EH (cell line): Measurements from ENCODE around the gene BLOC1S2.
A peak's percentile ranks its signal among the peaks of the same experiment; 100 is the strongest.
"Not testable (repeated sequence)": the region's sequence is repeated elsewhere in the genome, so short reads cannot be mapped to it uniquely, and the experiment has no call there.

Experiments used
- DNase-seq: peaks from one replicate; pipeline ENCODE4 v3.0.0-alpha.2; 2015; ENCODE audit warnings: low read depth

BLOC1S2 gene

DNA sequence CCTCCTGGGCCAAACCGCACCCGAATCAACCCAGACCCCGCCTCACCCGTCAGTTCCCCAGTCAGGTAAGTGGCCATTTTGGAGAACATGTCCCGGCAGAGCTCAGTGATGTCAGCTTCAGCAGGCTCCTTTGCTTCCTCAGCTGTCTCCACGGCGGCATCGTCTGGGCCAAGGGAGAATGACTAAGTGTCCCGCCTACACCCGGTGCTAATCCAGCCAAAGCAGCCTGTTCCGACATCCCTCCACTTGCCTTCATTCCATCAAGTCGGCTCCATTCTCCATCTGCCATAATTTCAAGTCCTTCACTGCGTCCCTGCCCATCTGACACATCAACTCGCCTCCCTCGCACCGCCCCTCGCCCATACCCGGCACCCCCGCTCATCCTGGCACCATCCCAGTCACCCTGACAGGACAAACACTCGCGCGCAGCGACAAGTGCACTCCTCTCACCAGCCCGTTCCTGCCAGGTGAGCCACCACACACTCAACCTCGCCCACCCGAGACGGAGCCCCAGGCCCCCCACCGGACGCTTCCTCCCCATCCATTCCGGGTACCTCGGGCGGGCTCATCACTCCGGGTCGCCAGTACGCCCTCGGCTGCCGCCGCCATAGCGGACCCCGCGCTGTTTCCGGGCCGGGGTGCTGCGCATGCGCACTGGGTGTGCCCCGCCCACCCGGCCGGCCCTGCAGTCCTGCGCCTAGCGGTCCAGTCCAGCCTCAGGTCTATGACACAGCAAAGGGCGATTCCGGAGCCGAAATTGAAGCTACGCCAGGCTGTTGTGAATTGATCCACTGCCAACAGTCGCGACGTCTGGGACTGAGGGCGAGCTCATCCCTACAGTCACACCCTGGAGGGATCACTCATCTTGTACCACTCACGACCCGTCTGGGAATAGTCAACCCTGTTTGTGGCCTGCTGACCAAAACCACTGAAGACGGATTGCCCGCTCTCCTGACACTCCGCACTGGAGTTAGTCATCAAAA lies at the start of gene BLOC1S2:
Gene BLOC1S2 (minus strand): TSS at position 630 of the 983 bp plus-strand sequence. CDS start 21 bp downstream, at position 609.
- DNase-seq, result peak; percentile 91

DNA sequence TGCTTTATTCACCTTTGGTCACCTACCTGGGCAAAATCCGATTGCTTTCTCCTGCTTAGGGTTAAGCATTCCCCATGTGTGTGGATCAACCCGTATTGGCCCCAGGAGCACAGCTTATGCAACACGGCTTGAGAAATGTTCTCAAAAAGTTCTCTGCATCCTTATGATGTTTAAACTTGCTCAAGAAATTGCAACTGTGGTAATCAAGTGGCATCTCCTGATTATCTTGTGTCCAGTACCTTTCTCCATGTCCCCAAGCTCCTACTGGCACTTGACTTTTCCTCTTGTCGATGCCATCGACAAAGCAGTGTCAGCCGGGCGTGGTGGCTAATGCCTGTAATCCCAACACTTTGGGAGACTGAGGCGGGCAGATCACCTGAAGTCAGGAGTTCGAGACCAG lies 48.3 kb upstream of the BLOC1S2 start:
- DNase-seq, result no peak

DNA sequence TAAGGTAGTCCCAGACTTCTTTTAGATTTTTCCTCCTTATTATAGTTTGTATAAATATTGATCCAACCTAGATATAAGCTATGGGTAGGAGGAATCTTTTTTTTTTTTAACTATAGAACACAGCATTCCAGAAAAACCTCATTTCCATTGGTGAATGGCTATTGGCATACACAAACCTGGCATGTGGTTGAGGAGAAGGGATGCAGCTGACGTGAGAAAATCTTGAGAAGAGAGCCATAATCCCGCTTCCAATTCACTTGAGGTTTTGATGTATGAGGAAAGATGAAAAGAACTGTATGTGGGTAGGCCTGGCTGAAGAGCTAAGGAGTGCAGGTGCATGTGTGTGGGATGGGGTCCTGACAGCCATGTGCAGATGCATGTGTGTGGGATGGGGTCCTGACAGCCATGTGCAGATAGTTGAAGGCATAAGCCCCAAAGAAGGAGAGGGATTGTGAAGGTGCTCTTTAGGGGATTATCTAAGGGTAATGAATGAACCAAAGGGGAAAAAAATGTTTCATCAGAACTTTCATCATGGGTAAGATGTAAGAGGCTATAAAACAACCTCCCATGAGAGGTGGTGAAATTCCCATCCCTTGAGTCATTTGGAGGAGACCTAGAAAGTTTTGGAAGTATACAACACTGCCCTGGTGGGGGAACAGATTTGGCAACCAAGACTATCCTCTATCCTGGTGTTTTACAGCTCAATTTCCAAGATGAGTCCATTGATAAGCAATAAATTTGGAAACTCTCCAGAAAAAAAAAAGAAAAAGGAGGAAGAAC lies 47.4 kb upstream of the BLOC1S2 start:
- peak; percentile 17 for DNase-seq

DNA sequence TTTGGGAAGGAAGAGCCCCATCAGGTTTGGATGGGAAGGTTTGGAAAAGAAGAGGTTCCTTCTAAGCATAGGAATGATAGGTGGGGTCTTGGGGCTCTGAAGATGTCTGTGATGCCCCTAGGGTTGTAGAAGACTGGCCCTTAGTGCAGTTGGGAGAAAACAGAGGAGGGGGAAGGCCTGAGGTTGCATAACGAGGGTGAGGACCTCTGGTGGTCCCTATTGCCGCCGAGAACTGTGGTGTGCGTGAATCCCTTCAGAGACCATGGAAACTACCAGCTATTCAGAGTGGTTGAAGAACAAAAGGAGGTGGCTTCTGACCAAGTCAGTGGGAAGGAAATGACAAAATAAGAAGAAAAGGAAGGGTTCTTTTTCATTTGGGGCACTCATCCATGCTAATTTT lies 46.6 kb upstream of the BLOC1S2 start:
- no peak for DNase-seq

DNA sequence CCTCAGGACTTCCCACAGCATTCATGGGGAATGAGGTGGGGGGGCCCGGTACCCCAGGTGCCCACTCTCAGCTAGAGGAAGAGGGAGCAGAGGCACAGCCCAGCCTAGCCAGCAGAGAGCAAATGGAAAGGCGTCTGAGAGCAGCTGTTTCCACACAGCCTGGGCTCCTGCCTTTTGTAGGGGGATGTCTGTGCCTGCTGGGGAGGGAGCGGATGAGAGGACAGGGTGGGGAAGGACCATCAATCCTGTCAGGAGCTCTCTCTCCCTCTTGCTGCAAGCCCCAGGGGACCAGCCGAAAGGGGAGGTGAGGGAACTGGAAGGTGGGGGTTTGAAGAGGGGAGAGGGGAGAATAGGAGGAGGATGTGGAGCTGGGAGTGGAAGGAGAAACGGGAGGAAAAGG lies 43.6 kb upstream of the BLOC1S2 start, which contains the start of gene PKD2L1:
Gene PKD2L1 (minus strand): TSS at position 150 of the 400 bp plus-strand sequence. CDS start 125 bp downstream, at position 25.
- no peak for DNase-seq

DNA sequence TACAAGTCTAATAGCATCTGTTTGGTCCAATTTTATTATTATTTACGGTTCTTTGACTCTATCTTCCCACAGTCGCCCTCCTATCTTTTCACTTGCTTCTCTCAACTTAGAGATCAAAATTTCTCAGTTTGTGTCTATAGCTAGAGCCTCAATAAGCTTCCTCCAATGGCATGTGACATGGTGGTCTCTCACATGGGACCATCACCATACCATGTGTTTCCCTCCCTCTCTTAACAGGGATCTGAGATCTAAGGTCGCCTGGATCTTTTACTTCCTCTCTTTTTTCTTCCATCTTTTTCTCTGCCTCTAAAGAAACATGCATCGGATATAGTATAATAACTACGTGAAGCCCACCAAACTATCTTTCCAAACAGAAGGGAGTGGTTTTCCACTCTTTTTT lies 41.7 kb upstream of the BLOC1S2 start:
- DNase-seq, result no peak

DNA sequence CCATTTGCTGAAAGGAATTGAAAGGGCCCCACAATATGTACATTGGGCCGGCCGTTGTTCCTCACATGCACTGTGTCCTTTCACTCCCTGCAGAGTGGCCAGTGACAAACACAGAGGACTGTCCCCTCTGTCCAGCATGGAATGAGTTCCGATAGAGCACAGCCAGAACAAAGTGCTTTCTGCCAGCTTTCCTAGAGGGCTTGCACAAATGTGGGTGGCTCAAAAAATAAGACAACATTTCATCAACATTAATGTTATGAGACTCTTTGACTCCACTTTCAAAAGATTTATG lies 41.2 kb upstream of the BLOC1S2 start:
- no peak for DNase-seq

DNA sequence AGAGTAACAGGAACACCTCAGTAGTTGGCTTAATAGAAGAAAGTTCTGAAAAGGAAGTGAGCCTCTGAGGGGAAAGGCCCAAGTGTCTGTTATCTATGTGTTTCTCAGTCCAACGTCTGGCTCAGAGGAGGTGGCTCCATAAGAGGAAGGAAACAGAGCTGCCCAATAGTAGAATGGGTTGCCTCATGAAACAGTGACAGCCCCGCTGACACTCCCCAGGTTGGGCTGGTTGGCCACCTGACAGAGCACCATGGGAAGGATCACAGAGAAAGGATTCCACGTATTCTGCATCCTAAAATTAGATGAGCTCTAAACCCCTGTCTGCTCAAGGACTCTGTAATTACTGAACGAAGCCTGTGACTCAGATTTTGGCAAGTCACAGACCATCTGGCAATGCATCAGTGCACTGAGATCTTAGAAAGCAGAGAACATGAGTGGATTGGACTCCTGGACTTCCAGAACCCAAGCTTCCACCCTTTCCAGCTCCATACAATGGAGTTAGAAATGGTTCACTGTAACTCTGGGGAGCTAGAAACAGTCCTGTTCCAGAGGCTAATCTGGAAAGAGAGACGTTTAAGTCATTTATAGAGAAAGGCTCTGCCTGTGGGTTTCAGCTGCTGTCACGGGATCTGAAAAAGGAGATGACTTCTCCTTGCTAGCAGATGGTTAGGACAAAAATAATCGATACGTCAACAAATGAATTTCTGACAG lies 40.7 kb upstream of the BLOC1S2 start:
- no peak for DNase-seq

DNA sequence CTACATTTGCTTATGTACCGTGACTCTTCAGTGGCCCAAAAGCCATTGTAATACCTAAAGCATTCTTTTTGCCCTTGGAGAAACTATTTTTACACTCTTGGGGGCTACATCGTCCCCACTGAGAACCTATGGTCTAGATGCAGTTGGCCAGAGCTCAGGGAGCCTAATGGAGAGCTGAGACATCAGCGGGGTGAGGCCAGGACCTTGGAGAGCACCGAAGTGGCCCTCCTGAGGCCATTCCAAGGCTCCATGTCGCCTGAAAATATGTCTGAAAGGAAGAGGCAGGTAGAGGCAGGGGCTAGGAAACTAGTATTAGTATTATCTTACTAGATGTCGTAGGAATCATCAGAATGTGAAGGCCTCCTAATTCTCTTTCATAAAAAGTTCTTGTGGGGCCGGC lies 38.7 kb upstream of the BLOC1S2 start:
- DNase-seq, result peak; percentile 30

DNA sequence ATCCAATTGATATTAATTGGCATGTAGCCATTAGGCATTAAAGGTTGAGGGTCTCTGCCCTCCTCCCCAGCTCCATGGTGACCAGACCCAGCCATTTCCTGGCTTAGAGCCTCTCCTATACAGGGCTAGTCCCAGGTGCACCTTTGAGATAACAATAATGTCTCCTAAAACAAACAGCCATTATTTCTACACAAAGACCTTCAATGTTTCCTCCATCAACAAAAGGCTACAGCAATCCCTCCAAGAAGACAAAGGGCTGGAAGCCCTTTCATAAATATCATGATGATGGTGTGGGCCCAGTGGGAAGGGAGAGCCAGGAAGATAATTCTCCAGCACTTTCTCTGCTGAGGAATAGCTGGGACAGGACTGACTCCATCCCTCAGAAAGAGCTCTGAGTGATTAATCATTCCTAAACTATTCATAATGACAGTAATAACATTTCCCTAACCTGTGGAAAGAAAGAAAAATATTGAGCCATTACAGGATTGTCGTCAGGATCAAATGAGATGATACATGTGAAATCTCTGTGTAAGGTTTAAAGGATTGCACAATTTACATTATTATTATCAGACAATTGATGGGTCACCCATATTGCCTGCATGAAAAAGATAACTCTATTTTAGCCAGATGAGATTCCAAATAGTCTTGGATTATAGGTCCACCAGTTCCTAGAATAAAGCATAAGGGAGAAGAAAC lies 33.4 kb upstream of the BLOC1S2 start:
- DNase-seq, result no peak

DNA sequence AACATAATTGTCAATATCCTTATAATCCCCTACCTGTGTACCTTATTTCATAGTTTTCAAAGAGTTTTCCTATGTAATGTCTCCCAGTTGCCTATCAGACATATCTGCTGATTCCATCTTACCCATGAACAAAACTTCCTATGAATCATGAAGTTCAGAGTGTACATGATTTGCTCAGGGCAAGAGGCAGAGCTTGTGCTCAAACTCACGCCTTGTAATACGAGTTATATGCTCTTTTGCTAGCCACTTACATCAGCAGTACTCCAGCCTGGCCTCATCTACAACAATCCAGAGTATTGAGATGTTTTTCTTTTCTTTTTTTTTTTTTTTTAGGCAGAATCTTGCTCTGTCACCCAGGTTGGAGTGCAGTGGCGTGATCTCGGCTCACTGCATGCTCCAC lies 31.7 kb upstream of the BLOC1S2 start:
- no peak for DNase-seq

DNA sequence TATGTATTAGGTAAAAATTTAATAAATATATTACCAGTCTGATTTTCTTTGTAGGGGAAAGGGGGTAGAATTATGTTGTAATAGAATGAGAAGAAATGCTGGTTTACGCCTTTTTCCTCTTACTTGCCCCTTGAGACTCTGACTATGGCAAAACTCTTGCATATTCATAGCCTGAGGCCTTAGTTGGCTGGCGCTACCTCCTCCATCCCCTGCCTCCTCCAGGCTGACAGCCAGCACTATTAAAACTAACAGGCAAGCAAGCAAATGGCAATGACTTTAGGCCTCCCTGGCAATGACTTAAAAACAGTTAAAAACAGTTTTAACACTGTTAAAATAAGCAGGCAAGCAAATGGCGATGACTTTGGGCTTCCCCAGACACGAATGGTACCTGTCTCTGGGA lies 29.1 kb upstream of the BLOC1S2 start:
- DNase-seq, result no peak

DNA sequence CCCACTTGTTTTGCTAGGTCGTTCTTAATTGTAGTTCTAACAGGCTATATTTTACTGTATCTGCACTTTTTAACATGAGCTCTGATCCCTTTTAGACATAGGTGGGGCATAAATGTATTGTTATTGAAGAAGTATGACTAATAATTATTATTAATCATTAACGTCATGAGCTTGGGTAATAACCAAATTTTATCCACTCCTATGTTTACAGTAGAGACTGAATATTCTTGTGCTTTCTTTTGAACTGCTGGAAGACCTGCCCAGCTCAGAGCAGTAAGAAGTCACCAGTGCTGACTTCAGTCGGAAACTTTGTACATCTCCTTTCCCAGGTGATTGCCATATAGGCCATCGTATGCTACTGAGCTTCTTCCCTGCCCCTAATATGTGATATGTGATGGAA lies 24.8 kb upstream of the BLOC1S2 start:
- DNase-seq, result no peak

DNA sequence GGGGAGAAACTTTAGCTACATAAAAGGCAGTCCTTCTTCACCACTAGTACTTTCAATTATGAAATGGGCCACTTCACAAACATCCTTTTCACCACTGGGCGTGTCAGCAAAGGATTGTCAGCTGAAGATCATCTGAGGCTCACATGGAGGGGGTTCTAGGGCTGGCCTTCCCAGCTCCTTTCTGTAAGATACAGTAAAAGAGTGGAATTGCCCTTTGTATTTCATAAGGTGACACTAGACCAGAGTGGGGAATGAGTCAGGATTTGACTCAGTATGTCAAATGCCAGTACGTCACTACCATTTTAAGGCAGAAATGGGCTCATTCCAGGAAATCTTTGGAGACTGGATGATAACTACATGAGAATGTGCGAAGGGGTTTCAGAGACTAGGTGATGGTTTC lies 21.2 kb upstream of the BLOC1S2 start:
- peak; percentile 48 for DNase-seq

DNA sequence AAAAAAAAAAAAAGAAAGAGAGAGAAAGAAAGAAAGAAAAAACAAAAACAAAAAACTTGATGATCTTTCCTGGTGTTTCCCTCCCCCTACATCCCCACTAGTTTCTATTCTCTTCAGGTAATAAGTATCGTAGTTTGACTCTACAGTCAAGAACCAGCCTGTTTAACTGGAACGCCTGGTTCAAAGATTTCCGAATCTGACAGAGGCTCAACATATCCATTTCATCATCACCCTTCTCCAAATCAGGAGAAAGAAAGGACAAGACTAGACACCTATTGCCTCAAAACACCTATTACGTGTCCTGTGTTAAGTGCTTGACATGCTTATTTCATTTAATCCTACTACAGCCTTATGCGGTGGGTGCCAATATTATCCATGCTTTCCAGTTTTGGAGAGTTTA lies 20.4 kb upstream of the BLOC1S2 start:
- DNase-seq, result no peak

DNA sequence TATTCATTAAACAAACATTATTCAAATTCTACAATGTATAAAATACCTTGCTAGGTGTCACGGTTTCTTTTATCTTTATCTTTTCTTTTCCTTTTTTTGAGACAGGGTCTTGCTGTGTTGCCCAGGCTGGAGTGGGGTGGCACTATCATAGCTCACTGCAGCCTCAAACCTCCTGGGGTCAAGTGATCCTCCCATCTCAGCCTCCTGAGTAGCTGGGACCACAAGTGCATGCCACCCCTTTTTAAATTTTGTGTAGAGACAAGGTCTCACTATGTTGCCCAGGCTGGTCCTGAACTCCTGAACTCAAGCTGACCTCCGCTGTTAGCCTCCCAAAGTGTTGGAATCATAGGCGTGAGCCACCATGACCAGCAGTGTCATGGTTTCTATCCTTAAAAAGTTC lies 17.9 kb upstream of the BLOC1S2 start:
- no peak for DNase-seq

DNA sequence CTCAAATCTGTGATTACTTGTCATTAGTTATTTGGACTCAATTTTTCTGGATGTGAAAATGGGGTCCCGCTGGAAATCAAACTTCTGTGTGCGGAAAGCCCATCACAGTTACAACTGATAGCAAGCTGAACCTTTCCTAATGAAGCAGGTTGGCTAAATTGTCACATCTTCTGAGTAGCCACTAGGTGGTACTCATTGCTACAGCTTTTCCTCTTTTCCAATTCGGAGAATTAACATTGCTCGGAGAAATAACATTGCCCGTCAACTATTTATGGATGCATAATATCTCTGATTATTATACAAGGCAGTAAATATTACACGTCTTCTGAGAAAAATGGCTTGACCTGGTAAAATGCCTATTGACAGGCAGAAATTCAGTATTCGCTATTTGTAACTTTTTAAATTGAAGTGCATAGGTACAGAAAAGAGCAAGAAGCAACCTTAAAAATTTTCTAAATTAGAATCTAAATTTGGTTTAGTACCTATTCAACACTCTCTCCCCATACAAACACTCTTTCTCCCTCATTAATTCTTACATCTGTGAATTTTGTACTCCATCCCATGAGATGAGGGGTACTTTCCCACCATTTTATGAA lies 17.3 kb upstream of the BLOC1S2 start:
- DNase-seq, result peak; percentile 33

DNA sequence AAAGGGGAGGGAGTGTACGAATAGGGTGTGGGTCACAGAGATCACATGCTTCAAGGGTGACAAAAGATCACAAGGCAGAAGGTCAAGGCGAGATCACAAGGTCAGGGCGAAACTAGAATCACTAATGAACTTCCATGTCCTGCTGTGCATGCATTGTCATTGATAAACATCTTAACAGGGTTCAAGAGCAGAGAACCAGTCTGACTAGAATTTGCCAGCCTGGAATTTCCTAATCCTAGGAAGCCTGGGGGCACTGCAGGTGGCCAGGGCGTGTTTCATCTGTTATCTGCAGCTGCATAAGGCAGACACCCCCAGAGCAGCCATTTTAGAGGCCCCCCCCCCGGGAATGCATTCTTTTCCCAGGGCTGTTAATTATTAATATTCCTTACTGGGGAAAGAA lies 14.6 kb upstream of the BLOC1S2 start:
- DNase-seq, result not testable (repeated sequence)

DNA sequence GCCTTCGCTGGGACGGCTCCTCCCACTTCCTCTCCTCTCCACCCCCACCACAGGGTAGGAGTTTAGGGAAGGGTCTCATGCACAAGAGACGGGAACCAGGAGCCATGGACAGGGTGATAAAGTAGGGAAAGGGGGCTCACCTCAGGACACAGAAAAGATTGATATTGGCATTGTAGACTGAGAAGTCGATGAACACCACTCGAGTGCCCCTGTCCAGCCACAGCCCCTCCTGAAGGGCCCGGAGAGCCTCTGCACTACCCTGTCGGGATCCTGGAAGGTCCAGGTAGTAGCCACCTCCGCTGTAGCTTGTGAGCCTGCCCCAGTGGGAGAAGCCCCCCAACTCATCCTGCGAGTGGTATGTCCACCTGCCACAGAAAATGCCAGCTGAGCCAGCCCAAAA lies 10.8 kb upstream of the BLOC1S2 start:
- no peak for DNase-seq

DNA sequence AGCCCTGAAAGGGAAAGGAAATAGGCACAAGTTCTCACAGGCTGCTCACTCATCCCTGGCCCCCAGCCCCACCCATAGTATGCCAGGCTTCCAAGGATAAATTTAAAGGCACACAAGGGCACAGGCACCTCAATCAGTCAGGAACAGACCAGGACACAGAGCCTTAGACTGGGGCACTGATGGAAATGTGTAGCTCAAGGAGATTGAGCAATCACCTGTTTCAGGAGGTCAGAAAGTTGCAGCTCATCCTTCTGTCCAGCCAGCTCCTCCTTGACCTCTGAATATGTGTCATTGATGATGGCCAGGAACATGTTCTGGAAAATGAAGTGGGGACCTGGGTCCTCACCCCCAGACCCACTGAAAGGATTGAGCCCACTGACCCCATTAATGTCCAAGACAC lies 6.6 kb upstream of the BLOC1S2 start:
- no peak for DNase-seq

DNA sequence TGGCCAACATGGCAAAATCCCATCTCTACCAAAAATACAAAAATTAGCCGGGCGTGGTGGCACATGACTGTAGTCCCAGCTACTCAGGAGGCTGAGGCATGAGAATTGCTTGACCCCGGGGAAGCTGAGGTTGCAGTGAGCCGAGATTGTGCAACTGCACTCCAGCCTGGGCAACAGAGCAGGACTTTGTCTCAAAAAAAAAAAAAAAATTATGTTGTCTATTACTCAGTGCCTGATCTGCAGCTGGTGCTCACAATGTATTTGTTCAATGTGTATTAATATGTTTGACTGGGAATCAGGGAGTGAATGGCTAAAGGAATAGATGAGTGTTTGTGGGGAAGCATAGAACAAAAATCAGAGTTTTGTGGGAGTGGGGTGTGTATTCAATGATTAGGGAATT lies 5.8 kb upstream of the BLOC1S2 start:
- DNase-seq, result peak; percentile 6

DNA sequence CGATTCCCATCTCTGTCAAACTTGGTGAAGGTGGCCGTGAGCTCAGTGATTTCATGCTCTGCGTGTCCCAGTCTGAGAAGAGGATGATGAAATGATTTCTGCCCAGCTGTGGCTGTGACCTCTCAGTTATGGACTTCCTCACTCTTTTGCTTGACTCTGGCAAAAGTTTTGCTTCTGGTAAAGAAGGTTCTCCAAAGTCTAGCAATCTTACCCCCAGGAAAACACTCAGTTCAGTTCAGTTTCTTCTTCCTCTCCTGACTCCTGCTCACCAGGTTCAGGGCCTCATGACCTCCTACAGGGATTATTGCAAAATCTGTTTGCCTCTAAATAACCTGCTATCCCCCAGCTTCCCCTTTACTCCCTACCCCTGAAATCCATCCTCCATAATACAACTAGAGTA lies 4.9 kb upstream of the BLOC1S2 start:
- peak; percentile 3 for DNase-seq
